Activated CD4-positive, alpha-beta T cell treated with anti-CD3 and anti-CD28 coated beads, Interleukin-2, amount 10 ng/mL, durations not matched to agents 24 days and 14 days (primary cell): ENCODE measurements around the gene SCAMP4. TPM values are rescaled to one million over a fixed set of nuclear protein-coding genes. Genes with fewer than 3 reads are reported as not detected.
A peak's percentile ranks its signal among the peaks of the same experiment; 100 is the strongest.

ENCODE experiments used
- DNase-seq: peaks from one replicate; pipeline ENCODE4 v3.0.0; 2022
- H3K27ac Mint-ChIP-seq: one replicate; pipeline ENCODE4 v1.8.0; 2022; ENCODE audit warnings: mild to moderate bottlenecking, mixed read lengths
- H3K27me3 Mint-ChIP-seq: one replicate; pipeline ENCODE4 v1.8.0; 2022; ENCODE audit warnings: mixed read lengths
- H3K36me3 Mint-ChIP-seq: one replicate; pipeline ENCODE4 v1.8.0; 2022; ENCODE audit warnings: low read depth, mild to moderate bottlenecking, mixed read lengths
- H3K4me1 Mint-ChIP-seq: one replicate; pipeline ENCODE4 v1.8.0; 2021; ENCODE audit warnings: mixed read lengths
- H3K4me3 Mint-ChIP-seq: one replicate; pipeline ENCODE4 v1.8.0; 2022; ENCODE audit warnings: mild to moderate bottlenecking, moderate library complexity, mixed read lengths
- H3K9me3 Mint-ChIP-seq: one replicate; pipeline ENCODE4 v1.8.0; 2021; ENCODE audit warnings: mixed read lengths
- intact Hi-C: fragments of 100-400 bp; cut with micrococcal nuclease; formaldehyde crosslinking; loops from one replicate; pipeline ENCODE4 v1.15.1; 2023
- total RNA-seq: library from RNA; stranded (reverse); gene quantifications from 2 replicates; pipeline ENCODE4 v1.2.3, GENCODE V29; 2022

SCAMP4 gene
- total RNA-seq, 1 donor from 2014 or later: 42.4 TPM

DNA sequence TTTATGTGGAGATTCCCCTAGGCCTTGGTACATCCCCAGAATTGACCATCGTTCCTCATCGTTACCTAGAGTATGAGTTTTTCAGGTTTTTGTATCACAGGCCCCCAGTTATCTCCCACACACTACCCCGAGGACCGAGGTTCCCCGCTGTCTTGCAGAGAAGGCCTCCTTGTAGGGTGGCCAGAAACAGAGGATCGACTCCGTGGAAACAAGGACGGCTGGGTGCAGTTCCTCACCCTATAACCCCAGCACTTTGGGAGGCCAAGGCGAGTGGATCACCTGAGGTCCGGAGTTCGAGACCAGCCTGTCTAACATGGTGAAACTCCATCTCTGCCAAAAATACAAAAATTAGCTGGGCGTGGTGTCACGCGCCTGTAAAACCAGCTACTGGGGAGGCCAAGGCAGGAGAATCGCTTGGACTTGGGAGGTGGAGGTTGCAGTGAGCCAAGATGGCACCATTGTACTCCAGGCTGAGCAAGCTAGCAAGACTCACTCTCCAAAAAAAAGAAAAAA, 720 bp downstream of the SCAMP4 start:
- H3K4me1 Mint-ChIP-seq: peaks cover 35% of the 10 kb centered on the region
- H3K27ac Mint-ChIP-seq: peak overlapping the region; percentile 91
- no peaks in the 10 kb centered on the region for H3K9me3 Mint-ChIP-seq
- DNase-seq: no peak
- peak overlapping the region; percentile 94 for H3K4me3 Mint-ChIP-seq
- intact Hi-C loops: loop anchor here (1.0 to 2.0 kb wide), 4 partner anchors 21 to 51 kb away; partner anchors contain the start of genes ABHD17A and CSNK1G2
- peaks cover 8% of the 10 kb centered on the region for H3K36me3 Mint-ChIP-seq
- no peaks in the 10 kb centered on the region for H3K27me3 Mint-ChIP-seq

DNA sequence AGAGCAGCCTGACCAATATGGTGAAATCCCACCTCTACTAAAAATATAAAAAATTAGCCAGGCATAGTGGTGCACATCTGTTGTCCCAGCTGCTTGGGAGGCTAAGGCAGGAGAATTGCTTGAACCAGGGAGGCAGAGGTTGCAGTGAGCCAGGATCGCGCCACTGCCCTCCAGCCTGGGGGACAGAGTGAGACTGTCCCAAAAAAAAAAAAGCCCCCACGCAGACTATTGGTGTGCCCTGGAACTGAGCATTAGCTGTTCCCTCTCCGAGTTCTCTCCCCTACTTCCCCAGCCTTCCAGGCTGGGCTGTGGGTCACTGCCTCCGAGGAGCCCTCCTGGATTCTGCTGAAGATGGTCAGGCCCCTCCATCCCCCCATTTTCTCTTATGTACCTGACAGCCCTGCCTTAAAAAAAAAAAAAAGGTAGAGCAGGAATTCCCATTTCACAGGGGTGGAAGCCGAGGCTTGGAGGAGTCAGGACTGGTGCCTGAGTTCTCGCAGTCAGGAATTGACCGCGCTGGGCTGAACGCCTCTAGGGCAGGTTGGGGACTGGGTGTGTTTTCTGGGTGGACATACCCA, 1.9 kb downstream of the SCAMP4 start:
- H3K9me3 Mint-ChIP-seq: no peaks in the 10 kb centered on the region
- H3K4me1 Mint-ChIP-seq: peaks cover 35% of the 10 kb centered on the region
- intact Hi-C loops: no loop called here
- peak overlapping the region; percentile 25 for H3K27ac Mint-ChIP-seq
- peaks cover 8% of the 10 kb centered on the region for H3K36me3 Mint-ChIP-seq
- DNase-seq: no peak
- H3K4me3 Mint-ChIP-seq: peak overlapping the region; percentile 60
- no peaks in the 10 kb centered on the region for H3K27me3 Mint-ChIP-seq

DNA sequence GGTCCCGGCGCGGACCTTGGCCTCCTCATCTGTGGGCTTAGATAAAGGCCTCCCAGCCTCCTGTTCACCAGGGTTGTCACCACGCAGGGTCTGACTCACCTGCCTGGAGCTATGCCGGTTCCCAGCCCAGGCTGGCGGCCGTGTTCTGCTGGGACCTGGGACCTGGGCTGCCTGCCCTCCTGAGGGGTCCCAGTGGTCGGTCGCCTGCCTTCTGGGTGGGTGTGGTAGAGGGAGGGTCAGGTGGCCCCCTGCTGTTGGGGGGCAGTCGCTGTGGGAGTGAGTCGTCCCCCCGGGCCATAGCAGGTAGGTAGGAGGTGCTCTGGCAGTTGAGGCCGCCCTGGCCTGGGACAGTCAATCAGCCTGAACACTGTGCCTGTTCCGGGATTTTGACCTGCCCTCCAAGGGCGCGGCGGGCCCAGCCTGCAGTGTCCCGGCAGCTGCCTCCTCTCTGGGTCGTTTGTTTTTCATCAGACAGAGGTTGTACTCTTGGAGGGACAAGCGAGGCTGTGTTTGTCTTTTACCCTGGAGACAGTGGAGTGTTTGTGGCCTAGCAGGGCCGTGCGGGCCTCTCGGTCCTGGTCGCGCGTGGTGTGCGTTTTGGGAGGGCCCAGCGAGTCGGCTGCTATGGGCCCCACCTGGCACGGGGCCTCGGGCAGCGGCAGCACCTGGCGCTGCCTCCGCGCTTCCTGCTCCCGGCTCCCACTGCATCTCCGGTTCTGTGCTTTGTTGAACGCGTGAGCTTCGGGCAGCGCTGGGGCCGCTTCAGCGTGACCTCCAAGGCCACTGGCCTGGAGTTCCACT, 2.6 kb downstream of the SCAMP4 start:
- H3K27me3 Mint-ChIP-seq: no peaks in the 10 kb centered on the region
- intact Hi-C loops: no loop called here
- H3K4me1 Mint-ChIP-seq: peaks cover 35% of the 10 kb centered on the region
- no peak for DNase-seq
- H3K4me3 Mint-ChIP-seq: no peak overlapping the region
- H3K36me3 Mint-ChIP-seq: peaks cover 8% of the 10 kb centered on the region
- no peak overlapping the region for H3K27ac Mint-ChIP-seq
- H3K9me3 Mint-ChIP-seq: no peaks in the 10 kb centered on the region

DNA sequence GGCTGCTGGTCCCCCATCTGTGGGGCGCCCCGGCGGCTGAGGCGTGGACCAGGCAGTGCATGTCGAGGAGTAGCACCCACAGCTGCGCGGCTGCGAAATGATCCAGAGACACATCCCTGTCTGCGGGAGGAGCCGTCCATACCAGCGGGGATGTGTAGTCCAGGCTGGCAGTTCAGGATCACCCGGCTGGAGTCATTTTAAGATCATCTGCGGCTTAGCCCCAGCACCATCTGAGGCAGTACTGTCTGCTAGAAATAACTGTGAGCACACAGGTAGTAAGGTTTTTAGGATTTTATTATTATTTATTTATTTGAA, 3.1 kb downstream of the SCAMP4 start:
- intact Hi-C loops: no loop called here
- Mint-ChIP-seq H3K36me3 (peaks cover 11% of the 10 kb centered on the region), H3K9me3 (no peaks in the 10 kb centered on the region), H3K27ac (no peak overlapping the region), H3K4me3 (no peak overlapping the region), H3K27me3 (no peaks in the 10 kb centered on the region), H3K4me1 (peaks cover 31% of the 10 kb centered on the region)
- no peak for DNase-seq

DNA sequence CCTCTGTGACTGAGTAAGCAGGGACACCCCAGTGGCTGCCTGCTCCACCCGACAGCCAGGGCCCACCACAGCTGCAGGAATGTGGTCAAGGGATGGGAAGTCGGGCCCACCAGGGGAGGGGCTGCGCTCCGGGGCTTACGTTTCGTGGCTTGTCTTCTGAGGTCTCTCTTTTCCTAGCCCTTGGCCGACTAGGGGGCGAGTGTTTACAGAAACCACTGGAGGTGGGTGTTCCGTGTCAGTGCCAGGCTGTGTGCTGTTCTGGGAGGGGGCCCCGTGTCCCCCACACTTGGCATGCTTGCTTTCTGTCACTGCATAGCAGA, 4.5 kb downstream of the SCAMP4 start:
- Mint-ChIP-seq H3K9me3 (no peaks in the 10 kb centered on the region), H3K27me3 (no peaks in the 10 kb centered on the region), H3K27ac (no peak overlapping the region), H3K4me3 (no peak overlapping the region), H3K4me1 (peaks cover 18% of the 10 kb centered on the region), H3K36me3 (peaks cover 11% of the 10 kb centered on the region)
- intact Hi-C loops: no loop called here
- DNase-seq: no peak

DNA sequence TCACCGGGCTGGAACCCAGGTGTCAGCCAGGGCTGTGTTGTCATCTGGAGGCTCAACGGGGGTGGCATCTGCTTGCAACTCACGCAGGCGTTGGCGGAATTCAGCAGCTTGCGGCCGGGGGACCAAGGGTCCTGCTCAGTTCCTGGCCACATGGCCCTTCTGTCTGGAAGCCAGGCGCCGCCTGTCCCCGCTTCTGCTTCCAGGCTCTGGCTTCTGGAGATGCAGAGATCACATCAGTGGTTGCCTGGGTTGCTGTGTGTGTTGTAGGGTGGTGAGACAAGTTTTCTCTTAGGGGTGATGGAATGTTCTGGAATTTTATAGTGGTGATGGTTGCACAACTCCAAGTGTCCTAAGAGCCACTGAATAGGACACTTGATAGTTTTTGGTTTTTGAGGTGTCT, 5.0 kb downstream of the SCAMP4 start:
- Mint-ChIP-seq H3K27ac (no peak overlapping the region), H3K4me1 (peaks cover 16% of the 10 kb centered on the region), H3K36me3 (peaks cover 11% of the 10 kb centered on the region), H3K4me3 (no peak overlapping the region), H3K9me3 (no peaks in the 10 kb centered on the region), H3K27me3 (no peaks in the 10 kb centered on the region)
- intact Hi-C loops: no loop called here
- no peak for DNase-seq

DNA sequence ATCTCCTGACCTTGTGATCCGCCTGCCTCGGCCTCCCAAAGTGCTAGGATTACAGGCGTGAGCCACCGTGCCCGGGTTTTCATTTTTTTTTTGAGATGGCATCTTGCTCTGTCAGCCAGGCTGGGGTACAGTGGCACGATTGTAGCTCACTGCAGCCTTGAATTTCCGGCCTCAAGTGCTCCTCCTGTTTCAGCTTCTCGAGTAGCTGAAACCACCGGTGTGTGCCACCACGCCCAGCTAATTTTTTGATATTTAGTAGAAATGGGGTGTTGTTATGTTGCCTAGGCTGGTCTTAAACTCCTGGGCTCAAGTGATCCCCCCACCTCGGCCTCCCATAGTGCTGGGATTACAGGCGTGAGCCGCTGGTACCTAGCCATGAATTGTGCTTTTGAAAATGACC, 5.9 kb downstream of the SCAMP4 start:
- Mint-ChIP-seq H3K27me3 (no peaks in the 10 kb centered on the region), H3K36me3 (peaks cover 11% of the 10 kb centered on the region), H3K4me1 (peaks cover 10% of the 10 kb centered on the region), H3K27ac (no peak overlapping the region), H3K4me3 (no peak overlapping the region), H3K9me3 (no peaks in the 10 kb centered on the region)
- no peak for DNase-seq
- intact Hi-C loops: no loop called here

DNA sequence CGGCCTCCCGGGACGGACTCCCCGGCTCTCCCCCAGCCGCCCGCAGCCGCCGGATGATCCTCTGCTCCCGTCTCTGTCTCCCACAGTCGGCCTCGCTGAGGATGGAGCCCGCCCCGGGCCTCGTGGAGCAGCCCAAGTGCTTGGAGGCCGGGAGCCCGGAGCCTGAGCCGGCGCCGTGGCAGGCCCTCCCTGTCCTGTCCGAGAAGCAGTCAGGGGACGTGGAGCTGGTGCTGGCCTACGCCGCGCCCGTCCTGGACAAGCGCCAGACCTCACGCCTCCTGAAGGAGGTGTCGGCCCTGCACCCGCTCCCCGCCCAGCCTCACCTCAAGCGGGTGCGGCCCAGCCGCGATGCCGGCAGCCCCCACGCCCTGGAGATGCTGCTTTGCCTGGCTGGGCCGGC, 6.8 kb downstream of the SCAMP4 start:
- Mint-ChIP-seq H3K4me1 (peaks cover 10% of the 10 kb centered on the region), H3K27ac (no peak overlapping the region), H3K27me3 (no peaks in the 10 kb centered on the region), H3K4me3 (no peak overlapping the region), H3K9me3 (no peaks in the 10 kb centered on the region), H3K36me3 (peaks cover 11% of the 10 kb centered on the region)
- intact Hi-C loops: no loop called here
- no peak for DNase-seq

DNA sequence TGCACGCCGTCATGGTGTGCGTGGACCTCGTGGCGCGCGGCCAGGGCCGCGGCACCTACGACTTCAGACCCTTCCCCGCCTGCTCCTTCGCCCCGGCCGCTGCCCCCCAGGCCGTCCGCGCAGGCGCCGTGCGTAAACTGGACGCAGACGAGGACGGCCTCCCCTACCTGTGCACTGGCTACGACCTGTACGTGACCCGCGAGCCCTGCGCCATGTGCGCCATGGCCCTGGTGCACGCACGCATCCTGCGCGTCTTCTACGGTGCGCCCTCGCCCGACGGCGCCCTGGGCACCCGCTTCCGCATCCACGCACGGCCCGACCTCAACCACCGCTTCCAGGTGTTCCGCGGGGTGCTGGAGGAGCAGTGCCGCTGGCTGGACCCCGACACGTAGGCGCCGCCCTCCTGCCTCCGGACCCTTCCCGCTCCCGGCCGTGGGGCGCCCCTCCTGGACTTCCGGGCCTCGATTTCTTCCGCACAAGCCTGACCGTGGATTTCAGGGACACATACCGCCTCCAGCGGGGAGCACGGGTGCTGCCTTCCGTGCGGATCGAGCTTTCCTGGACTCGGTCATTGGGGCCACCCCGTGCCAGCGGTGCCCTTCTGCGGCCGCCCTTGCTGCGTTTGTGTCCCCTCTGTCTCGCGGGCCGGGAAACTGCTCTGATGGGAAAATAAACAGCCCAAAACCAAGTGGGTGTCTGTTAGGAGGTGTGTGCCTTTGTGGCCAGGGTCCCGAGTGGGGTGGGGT, 7.7 kb downstream of the SCAMP4 start:
- no peak overlapping the region for H3K4me3 Mint-ChIP-seq
- intact Hi-C loops: no loop called here

DNA sequence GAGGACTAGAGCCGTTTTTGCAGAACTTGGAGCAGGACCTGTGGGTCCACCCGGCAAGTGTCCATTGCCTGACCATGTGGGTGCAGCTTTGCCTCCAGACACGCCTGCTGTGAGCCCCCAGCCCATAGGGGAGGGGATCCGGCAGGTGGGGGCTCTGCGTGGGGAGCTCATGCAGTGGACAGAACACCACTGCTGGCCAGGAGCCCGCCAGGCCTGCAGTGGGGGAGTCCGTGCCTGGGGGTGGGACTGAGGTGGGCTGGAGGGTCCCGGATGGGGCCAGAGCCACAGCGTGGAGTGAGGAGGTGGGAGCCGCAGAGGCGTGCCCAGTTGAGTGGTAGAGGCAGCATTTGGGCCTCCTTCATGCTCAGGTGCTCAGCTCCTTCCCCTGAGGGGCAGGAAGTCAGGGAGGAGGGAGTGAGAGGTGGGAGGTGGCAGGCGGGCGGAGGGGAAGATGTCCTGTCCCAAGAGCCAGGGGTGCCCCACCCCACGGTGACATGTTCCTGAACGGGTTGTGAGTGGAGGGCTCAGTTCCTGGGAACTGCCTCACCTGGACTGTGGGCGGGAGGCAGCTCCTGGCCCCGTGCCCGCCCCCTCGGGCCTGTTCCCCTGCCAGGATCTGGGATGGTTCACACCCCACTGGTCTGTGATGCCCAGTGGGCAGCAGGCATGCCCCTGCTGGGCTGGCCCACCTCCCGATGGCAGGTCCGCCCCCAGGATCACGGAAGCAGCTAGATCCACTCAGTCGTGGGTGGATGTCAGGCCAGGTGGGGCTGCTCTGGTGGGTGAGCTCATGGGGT, 8.8 kb downstream of the SCAMP4 start:
- Mint-ChIP-seq H3K4me1 (peaks cover 4% of the 10 kb centered on the region), H3K27ac (no peak overlapping the region), H3K9me3 (no peaks in the 10 kb centered on the region), H3K27me3 (no peaks in the 10 kb centered on the region), H3K4me3 (no peak overlapping the region), H3K36me3 (peaks cover 9% of the 10 kb centered on the region)
- DNase-seq: no peak
- intact Hi-C loops: no loop called here

More for the DNA sequence above, 7.7 kb downstream of the SCAMP4 start:
- Mint-ChIP-seq H3K4me1 (peaks cover 9% of the 10 kb centered on the region), H3K36me3 (peaks cover 11% of the 10 kb centered on the region), H3K27ac (no peak overlapping the region), H3K27me3 (no peaks in the 10 kb centered on the region), H3K9me3 (no peaks in the 10 kb centered on the region)
- no peak for DNase-seq

DNA sequence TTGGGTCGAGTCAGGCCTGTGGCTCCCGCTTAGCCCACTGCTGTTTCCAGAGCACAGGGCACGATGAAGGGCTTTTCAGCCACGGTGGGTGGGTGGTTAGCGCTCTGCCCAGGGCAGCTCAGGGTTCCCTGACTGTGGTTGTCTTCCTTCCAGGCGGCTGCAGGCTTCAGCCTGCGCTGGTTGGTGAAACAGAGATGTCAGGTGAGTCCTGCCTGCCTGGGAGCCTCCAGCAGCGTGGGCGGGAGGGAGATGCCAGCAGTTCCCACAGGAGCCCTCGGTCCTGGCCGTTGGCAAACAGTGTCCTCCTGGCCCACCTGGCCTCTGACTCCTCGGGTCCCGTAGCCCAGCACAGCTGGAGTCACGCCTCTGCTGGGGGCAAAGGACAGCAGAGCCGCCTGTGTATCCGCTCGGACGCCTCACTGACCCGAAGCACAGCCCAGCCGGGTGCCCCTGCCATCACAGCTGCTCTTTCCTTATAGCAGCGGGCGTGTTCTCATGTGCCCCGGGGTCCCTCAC, 9.7 kb downstream of the SCAMP4 start:
- peaks cover 3% of the 10 kb centered on the region for H3K4me1 Mint-ChIP-seq
- no peaks in the 10 kb centered on the region for H3K9me3 Mint-ChIP-seq
- H3K27me3 Mint-ChIP-seq: no peaks in the 10 kb centered on the region
- H3K36me3 Mint-ChIP-seq: peaks cover 8% of the 10 kb centered on the region
- H3K4me3 Mint-ChIP-seq: no peak overlapping the region
- intact Hi-C loops: no loop called here
- H3K27ac Mint-ChIP-seq: no peak overlapping the region
- DNase-seq: no peak

DNA sequence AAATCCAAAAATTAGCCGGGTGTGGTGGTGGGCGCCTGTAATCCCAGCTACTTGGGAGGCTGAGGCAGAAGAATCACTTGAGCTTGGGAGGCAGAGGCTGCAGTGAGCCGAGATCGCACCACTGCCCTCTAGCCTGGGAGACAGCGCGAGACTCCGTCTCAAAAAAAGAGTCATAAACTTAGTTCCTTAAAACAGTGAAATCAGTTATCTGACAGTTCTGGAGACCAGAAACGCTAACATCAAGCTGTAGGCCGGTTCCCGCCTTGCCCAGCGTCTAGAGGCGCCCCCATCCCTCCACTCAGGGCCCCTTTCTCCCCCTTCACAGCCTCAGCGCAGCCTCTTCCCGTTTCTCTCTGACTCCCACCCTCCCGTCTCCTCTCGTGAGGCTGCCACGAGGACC, 11.9 kb downstream of the SCAMP4 start:
- peaks cover 4% of the 10 kb centered on the region for H3K4me1 Mint-ChIP-seq
- intact Hi-C loops: no loop called here
- H3K36me3 Mint-ChIP-seq: peaks cover 8% of the 10 kb centered on the region
- no peaks in the 10 kb centered on the region for H3K27me3 Mint-ChIP-seq
- no peak for DNase-seq
- H3K9me3 Mint-ChIP-seq: no peaks in the 10 kb centered on the region
- H3K4me3 Mint-ChIP-seq: no peak overlapping the region
- no peak overlapping the region for H3K27ac Mint-ChIP-seq

DNA sequence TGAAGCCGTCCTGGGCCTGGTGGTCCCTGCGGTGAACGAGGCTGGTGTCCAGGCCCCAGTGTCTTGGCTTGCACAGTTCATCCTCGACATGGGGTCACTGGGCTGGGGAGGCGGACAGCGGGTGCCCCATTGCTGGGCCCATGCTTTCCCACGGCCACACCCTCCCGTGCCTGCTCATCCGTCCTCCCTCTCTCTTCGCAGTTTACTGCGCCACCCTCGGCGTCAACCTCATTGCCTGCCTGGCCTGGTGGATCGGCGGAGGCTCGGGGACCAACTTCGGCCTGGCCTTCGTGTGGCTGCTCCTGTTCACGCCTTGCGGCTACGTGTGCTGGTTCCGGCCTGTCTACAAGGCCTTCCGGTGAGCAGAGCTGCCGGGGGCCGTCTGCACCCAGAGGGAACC, 12.7 kb downstream of the SCAMP4 start:
- H3K27ac Mint-ChIP-seq: no peak overlapping the region
- intact Hi-C loops: no loop called here
- peaks cover 4% of the 10 kb centered on the region for H3K4me1 Mint-ChIP-seq
- H3K27me3 Mint-ChIP-seq: no peaks in the 10 kb centered on the region
- DNase-seq: no peak
- no peaks in the 10 kb centered on the region for H3K9me3 Mint-ChIP-seq
- peaks cover 8% of the 10 kb centered on the region for H3K36me3 Mint-ChIP-seq
- H3K4me3 Mint-ChIP-seq: no peak overlapping the region
